ENCODE measurements around the gene PRSS22.
A peak's percentile ranks its signal among the peaks of the same experiment; 100 is the strongest.

Gene PRSS22

GRCh38 chr16:2881783-2882649 is 24.0 kb upstream of the PRSS22 start:
- no peak for DNase-seq (ENCODE audit: low read depth)

- no peak for DNase-seq (ENCODE audit: low read depth)
Observed at GRCh38 chr16:2879854-2880508, 22.0 kb upstream of the PRSS22 start.

DNA sequence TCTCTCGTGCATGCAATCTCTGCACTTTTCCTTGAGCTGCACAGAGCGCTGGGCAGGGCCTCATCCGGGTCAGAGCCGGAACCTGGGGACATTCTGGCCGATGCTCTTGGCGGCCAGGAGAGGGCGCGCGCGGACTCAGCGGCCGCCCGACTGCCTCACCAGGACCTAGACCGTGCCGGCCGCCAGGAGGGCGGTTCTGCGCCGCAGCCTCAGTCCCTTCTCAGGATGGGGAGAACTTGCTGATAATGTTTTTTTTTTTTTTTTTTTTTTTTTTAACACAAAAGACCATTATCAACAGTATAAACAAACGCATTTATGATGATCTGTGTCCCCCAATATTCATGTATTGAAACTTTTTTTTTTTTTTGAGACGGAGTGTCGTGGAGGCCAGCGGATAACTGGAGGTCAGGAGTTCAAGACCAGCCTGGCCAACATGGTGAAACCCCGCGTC is 17.0 kb upstream of the PRSS22 start:
- DNase-seq (ENCODE audit: low read depth) = no peak

GRCh38 chr16:2874032-2874911 is 16.3 kb upstream of the PRSS22 start:
- DNase-seq (ENCODE audit: low read depth) = no peak

GRCh38 chr16:2871926-2872325 is 14.0 kb upstream of the PRSS22 start:
- no peak for DNase-seq (ENCODE audit: low read depth)

DNA sequence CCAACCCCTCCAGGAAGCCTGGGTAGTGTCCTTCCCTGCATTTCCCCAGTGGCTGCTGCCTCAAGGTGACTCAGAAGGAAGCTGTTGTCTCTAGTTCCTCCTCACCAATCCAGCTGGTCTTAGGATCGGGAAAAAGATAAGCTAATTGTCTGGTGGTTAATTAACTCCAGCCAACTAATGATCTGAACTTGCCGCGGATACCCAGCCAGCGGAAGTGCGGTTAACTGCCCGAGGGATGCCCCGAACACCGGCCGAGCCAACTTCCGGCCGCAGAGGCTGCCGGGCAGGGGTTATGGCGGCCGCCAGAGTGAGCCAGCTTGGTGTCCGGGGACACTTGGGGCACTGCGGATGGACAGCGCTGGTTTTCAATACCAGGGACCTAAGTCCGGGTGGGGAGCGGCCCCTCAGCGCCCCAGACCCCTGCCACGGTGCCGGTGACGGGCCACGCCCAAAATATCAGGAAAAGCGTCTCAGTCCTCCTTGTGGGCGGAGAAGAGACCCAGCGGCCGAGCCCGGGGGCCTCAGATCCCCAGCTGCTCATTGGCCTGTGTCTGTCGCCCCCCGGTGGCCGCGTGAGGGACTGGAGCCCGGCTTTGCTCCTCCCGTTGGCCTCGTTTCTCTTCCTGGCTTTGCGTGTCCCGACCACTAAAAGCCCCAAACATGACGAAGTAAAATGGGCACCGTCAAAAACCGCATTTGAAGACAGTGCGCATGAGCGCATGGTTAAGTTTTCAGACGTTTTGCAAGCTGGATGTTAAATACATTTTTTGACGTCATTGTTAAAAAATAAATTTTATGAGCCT is 10.2 kb upstream of the PRSS22 start:
- peak; percentile 58 for DNase-seq (ENCODE audit: low read depth)

GRCh38 chr16:2867661-2867986 is 9.7 kb upstream of the PRSS22 start:
- DNase-seq (ENCODE audit: low read depth) = no peak

DNA sequence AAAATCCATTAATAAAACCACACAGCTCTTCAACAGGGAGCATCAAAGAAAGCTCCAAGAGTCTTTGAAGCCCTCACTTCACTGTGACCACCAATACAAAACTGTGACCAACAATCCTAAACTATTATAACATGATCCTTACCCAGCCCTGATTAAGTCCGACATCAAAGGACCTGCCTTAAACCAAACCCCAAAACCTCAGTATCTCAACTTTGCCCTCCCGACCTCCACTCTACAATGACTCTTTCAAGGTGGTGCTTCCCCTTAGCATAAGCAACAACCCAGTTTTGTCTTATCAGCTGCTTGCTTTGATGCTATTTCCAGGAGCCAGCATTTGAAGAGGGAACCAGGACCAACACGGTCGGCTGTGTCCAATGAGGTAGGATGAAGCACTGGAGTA is 8.5 kb upstream of the PRSS22 start:
- DNase-seq (ENCODE audit: low read depth) = no peak

- no peak for DNase-seq (ENCODE audit: low read depth)
Observed at GRCh38 chr16:2865651-2866050, 7.7 kb upstream of the PRSS22 start.

GRCh38 chr16:2860826-2861567 is 3.0 kb upstream of the PRSS22 start:
- no peak for DNase-seq (ENCODE audit: low read depth)

GRCh38 chr16:2859686-2860265 is 1.8 kb upstream of the PRSS22 start:
- DNase-seq (ENCODE audit: low read depth) = no peak

DNA sequence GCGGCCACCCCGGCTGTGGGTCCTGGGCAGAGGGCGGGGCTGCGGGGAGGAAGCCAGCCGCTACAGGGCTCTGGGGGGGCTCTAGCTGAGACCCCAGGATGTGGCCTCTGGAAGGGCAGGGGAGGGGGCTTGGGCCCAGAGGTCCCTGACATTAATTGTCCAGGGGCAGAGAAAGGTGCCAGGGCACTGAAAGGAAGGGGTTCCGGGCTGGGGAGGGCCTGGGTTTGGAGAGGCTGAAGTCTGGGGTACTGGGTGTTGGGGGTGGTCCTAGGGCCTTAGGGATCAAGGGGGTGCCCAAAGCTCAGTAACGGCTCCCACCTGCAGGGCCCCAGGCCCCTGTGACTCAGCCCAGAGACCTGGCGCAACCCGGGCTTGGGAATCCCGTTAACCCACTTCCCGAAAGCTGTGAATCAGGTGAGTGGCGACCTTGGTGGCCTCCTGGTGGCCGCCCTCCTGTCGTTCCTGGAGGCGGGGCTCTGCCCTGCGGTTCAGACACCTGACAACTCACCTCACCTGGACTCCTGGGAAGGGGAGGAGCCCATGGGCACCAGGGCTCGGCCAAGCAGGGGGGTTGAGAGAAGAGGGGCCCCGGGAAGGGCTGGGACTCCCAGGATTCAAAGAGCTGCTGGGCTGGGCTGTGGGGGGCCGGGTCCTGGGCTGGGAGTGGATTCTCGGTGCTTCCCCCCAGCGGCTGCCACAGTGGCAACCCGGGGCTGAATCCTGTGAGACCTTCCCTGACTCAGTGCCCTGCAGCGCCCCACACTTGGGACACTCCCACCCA is 465 bp upstream of the PRSS22 start:
- no peak for DNase-seq (ENCODE audit: low read depth)

- no peak for DNase-seq (ENCODE audit: low read depth)
Observed at GRCh38 chr16:2856686-2857450, 1.1 kb downstream of the PRSS22 start.

DNA sequence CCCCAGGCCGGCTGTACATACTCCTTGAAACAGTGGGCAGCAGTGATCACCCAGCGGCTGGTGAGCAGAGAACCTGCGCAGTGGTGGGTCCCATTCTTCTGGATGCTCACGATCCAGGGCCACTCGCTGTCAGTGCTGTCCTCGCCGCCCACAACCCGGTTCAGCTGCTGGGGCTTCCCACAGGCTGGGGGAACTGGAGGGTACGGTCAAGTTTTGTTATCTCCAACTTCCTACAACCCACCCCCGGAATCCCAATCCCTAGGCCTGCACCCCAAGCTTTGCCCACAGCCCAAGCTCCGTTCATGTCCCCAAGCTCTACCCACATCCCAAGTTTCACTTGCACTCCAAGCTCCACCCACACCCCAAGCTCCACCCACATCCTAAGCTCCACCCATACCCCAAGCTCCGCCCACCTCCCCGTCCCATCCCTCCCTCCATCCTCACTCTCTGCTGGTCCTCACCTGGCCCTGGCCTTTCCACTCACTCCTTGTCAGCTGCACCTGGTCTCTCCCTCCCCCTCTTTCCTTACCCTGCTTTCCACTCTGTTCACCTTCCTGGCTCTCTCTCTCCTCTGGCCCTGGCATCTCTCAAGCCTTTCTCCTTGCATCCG is 1.8 kb downstream of the PRSS22 start:
- DNase-seq (ENCODE audit: low read depth) = no peak

DNA sequence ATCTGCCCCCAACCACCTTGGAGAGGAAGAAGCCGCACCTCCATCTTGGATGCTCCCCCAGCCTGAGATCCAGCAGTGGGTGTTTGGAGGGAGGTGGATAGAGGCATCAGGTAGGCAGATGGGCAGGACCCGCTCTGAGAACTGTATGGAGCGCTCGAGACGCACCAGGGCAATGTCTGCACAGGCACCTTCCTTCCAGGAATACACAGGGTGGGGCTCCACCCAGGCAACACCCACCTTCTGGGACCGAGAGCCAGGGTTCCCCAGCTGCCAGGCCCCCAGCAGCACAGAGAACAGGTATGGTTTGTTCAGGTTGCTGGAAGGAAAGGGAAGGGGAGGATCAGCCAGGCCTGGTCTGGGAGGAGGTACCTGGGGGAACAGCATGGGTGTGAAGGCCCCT is 2.4 kb downstream of the PRSS22 start:
- no peak for DNase-seq (ENCODE audit: low read depth)

- DNase-seq (ENCODE audit: low read depth) = no peak
Observed at GRCh38 chr16:2854700-2855309, 3.2 kb downstream of the PRSS22 start.

DNA sequence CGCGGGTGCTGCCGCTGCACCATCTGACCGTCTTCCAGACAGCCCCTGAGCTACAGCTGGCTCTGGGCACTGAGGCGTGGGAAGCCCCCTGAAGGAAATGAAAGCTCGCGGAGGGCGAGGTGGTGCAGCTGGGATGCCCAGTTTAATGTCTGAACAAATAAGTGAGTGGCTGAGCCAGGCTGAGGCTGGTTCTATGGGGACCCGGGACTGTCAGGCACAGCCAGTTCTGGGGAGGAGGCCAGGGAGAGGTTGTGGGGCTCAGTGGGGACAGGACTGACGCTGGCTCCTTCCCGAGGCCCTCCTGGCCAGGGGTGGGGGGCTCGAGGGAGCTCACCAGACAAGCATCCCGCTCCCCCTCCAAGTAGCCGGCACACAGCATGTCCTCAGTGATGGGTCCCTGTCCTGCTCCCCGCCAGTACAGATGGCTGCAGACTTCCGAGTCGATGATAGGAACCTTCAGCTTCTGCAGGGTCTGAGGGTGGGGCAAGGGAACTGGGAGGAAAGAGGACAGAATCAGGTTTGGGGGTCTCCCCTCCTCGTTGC is 4.4 kb downstream of the PRSS22 start:
- no peak for DNase-seq (ENCODE audit: low read depth)

Data from GM04503 (cell line).